Measurements from ENCODE around the gene MYLIP.

The MYLIP gene

GRCh38 chr6:16146527-16146955 is 17.7 kb downstream of the MYLIP start (continued):
- TF ChIP-seq ZNF394 (tag by site-specific recombination; IDR thresholded peaks at IDR 0.05; ENCODE audit: borderline replicate concordance) = peak; percentile 93
- TF ChIP-seq ZSCAN5A (tag by site-specific recombination; IDR thresholded peaks at IDR 0.05) = no peak
- TF ChIP-seq ZNF837 (tag by site-specific recombination; IDR thresholded peaks at IDR 0.05) = no peak
- no peak for TF ChIP-seq ZNF701 (tag by site-specific recombination; IDR thresholded peaks at IDR 0.05)
- 0 out of 2 replicates have a peak, but pooled peaks have one; percentile 25 for TF ChIP-seq GLI2 (tag by site-specific recombination; IDR thresholded peaks at IDR 0.05; ENCODE audit: borderline replicate concordance, low read depth)
- peak; percentile 73 for TF ChIP-seq ZBTB8A (tag by site-specific recombination; IDR thresholded peaks at IDR 0.05)
- TF ChIP-seq ZNF121 (tag by site-specific recombination; IDR thresholded peaks at IDR 0.05) = peak; percentile 83
- peak; percentile 98 for TF ChIP-seq WT1 (tag by site-specific recombination; IDR thresholded peaks at IDR 0.05)
- TF ChIP-seq, protein P1, sequence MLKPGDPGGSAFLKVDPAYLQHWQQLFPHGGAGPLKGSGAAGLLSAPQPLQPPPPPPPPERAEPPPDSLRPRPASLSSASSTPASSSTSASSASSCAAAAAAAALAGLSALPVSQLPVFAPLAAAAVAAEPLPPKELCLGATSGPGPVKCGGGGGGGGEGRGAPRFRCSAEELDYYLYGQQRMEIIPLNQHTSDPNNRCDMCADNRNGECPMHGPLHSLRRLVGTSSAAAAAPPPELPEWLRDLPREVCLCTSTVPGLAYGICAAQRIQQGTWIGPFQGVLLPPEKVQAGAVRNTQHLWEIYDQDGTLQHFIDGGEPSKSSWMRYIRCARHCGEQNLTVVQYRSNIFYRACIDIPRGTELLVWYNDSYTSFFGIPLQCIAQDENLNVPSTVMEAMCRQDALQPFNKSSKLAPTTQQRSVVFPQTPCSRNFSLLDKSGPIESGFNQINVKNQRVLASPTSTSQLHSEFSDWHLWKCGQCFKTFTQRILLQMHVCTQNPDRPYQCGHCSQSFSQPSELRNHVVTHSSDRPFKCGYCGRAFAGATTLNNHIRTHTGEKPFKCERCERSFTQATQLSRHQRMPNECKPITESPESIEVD (tag by site-specific recombination; IDR thresholded peaks at IDR 0.05) = peak; percentile 97
- TF ChIP-seq, protein P2, sequence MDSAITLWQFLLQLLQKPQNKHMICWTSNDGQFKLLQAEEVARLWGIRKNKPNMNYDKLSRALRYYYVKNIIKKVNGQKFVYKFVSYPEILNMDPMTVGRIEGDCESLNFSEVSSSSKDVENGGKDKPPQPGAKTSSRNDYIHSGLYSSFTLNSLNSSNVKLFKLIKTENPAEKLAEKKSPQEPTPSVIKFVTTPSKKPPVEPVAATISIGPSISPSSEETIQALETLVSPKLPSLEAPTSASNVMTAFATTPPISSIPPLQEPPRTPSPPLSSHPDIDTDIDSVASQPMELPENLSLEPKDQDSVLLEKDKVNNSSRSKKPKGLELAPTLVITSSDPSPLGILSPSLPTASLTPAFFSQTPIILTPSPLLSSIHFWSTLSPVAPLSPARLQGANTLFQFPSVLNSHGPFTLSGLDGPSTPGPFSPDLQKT (IDR thresholded peaks at IDR 0.05; ENCODE audit: borderline replicate concordance, low read depth, low read length) = no peak
- TF ChIP-seq ZNF548 (tag by site-specific recombination; IDR thresholded peaks at IDR 0.05) = no peak
- TF ChIP-seq RBAK (tag by site-specific recombination; IDR thresholded peaks at IDR 0.05) = no peak
- peak; percentile 69; the same call in 1 of the 2 replicates for TF ChIP-seq ZNF423 (tag by site-specific recombination; IDR thresholded peaks at IDR 0.05)
- TF ChIP-seq ZNF670 (tag by site-specific recombination; IDR thresholded peaks at IDR 0.05; ENCODE audit: low read depth) = no peak
- no peak for TF ChIP-seq ZNF792 (tag by site-specific recombination; IDR thresholded peaks at IDR 0.05)
- no peak for TF ChIP-seq ZNF677 (tag by site-specific recombination; IDR thresholded peaks at IDR 0.05)
- TF ChIP-seq PRDM1 (tag by site-specific recombination; IDR thresholded peaks at IDR 0.05) = no peak
- TF ChIP-seq ZNF221 (tag by site-specific recombination; IDR thresholded peaks at IDR 0.05; ENCODE audit: borderline replicate concordance) = no peak
- peak; percentile 85 for TF ChIP-seq ZNF629 (tag by site-specific recombination; IDR thresholded peaks at IDR 0.05)
- 0 out of 2 replicates have a peak, but pooled peaks have one; percentile 53 for TF ChIP-seq ZNF24 (tag by site-specific recombination; IDR thresholded peaks at IDR 0.05)
- TF ChIP-seq, protein P3, sequence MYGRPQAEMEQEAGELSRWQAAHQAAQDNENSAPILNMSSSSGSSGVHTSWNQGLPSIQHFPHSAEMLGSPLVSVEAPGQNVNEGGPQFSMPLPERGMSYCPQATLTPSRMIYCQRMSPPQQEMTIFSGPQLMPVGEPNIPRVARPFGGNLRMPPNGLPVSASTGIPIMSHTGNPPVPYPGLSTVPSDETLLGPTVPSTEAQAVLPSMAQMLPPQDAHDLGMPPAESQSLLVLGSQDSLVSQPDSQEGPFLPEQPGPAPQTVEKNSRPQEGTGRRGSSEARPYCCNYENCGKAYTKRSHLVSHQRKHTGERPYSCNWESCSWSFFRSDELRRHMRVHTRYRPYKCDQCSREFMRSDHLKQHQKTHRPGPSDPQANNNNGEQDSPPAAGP (tag by site-specific recombination; IDR thresholded peaks at IDR 0.05) = no peak
- TF ChIP-seq ZNF473 (tag by site-specific recombination; IDR thresholded peaks at IDR 0.05) = no peak
- peak; percentile 74; the same call in 1 of the 2 replicates for TF ChIP-seq ZNF324 (tag by site-specific recombination; IDR thresholded peaks at IDR 0.05)
- TF ChIP-seq, protein P4, sequence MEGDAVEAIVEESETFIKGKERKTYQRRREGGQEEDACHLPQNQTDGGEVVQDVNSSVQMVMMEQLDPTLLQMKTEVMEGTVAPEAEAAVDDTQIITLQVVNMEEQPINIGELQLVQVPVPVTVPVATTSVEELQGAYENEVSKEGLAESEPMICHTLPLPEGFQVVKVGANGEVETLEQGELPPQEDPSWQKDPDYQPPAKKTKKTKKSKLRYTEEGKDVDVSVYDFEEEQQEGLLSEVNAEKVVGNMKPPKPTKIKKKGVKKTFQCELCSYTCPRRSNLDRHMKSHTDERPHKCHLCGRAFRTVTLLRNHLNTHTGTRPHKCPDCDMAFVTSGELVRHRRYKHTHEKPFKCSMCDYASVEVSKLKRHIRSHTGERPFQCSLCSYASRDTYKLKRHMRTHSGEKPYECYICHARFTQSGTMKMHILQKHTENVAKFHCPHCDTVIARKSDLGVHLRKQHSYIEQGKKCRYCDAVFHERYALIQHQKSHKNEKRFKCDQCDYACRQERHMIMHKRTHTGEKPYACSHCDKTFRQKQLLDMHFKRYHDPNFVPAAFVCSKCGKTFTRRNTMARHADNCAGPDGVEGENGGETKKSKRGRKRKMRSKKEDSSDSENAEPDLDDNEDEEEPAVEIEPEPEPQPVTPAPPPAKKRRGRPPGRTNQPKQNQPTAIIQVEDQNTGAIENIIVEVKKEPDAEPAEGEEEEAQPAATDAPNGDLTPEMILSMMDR (tag by site-specific recombination; IDR thresholded peaks at IDR 0.05) = no peak
- no peak for TF ChIP-seq ZNF707 (tag by site-specific recombination; IDR thresholded peaks at IDR 0.05)
- TF ChIP-seq ZSCAN16 (tag by site-specific recombination; IDR thresholded peaks at IDR 0.05) = peak; percentile 61
- peak; percentile 93 for TF ChIP-seq OSR2 (tag by site-specific recombination; IDR thresholded peaks at IDR 0.05)
- TF ChIP-seq ZNF785 (tag by site-specific recombination; IDR thresholded peaks at IDR 0.05) = no peak
- no peak for TF ChIP-seq ZNF37A (tag by site-specific recombination; IDR thresholded peaks at IDR 0.05)
- no peak for TF ChIP-seq YY1 (tag by site-specific recombination; IDR thresholded peaks at IDR 0.05)
- TF ChIP-seq, protein P5, sequence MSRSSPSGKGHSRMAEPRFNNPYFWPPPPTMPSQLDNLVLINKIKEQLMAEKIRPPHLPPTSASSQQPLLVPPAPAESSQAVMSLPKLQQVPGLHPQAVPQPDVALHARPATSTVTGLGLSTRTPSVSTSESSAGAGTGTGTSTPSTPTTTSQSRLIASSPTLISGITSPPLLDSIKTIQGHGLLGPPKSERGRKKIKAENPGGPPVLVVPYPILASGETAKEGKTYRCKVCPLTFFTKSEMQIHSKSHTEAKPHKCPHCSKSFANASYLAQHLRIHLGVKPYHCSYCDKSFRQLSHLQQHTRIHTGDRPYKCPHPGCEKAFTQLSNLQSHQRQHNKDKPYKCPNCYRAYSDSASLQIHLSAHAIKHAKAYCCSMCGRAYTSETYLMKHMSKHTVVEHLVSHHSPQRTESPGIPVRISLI (tag by site-specific recombination; IDR thresholded peaks at IDR 0.05) = peak; percentile 88
